AG04449 (cell line): ENCODE results near the gene TANC1.

Experiments
- CTCF ChIA-PET: fragments of 350-600 bp; formaldehyde crosslinking; extraction: SDS; loops from one replicate; lab custom pipeline; 2021; ENCODE audit warnings: antibody characterized with exemption; lab: Yijun Ruan, JAX
- POLR2A ChIA-PET: fragments of 400-600, 350-600 bp; formaldehyde crosslinking; extraction: SDS; loops from one replicate; lab custom pipeline; 2020; ENCODE audit warnings: antibody characterized with exemption, inconsistent platforms; lab: Yijun Ruan, JAX
- DNase-seq: peaks from one replicate; pipeline ENCODE4 v3.0.0-alpha.2; 2010; ENCODE audit warnings: low read depth, low spot score
- H3K4me3 ChIP-seq: 2 replicates; pipeline ENCODE4 v1.5.1; 2011; ENCODE audit warnings: low read depth, mild to moderate bottlenecking, control low read depth, low read length
- TF ChIP-seq, protein P1 (sequence below): IDR thresholded peaks from one replicate; pipeline ENCODE4 v1.5.1; 2011; ENCODE audit warnings: mild to moderate bottlenecking, moderate library complexity, low read length, control low read depth, inconsistent platforms; ENCODE audit not compliant: insufficient read depth; ENCODE audit errors: missing control alignments

Gene TANC1

DNA sequence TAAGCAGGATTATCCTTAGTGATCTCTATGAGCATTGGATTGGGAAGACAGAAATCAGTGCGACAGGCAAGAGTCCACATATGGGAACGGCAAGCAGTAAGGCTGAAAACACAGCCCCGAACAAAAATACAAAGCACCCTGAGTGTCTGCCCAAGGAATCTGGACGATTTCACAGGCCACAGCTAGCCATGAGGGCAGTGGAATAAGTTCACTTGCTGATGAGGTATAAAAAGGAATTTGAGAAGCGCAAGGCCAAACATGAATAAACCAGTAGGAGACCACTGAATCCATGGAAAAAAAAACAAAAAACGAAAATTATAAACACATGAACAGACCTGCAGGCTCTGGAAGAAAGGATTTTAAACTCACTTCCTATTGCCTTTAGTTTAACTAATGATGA, 293.8 kb downstream of the TANC1 start:
- no peak overlapping the region for H3K4me3 ChIP-seq
- CTCF ChIA-PET: no interaction called here
- no peak for DNase-seq
- POLR2A ChIA-PET: no interaction called here
- TF ChIP-seq, protein P1, sequence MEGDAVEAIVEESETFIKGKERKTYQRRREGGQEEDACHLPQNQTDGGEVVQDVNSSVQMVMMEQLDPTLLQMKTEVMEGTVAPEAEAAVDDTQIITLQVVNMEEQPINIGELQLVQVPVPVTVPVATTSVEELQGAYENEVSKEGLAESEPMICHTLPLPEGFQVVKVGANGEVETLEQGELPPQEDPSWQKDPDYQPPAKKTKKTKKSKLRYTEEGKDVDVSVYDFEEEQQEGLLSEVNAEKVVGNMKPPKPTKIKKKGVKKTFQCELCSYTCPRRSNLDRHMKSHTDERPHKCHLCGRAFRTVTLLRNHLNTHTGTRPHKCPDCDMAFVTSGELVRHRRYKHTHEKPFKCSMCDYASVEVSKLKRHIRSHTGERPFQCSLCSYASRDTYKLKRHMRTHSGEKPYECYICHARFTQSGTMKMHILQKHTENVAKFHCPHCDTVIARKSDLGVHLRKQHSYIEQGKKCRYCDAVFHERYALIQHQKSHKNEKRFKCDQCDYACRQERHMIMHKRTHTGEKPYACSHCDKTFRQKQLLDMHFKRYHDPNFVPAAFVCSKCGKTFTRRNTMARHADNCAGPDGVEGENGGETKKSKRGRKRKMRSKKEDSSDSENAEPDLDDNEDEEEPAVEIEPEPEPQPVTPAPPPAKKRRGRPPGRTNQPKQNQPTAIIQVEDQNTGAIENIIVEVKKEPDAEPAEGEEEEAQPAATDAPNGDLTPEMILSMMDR: no peak

DNA sequence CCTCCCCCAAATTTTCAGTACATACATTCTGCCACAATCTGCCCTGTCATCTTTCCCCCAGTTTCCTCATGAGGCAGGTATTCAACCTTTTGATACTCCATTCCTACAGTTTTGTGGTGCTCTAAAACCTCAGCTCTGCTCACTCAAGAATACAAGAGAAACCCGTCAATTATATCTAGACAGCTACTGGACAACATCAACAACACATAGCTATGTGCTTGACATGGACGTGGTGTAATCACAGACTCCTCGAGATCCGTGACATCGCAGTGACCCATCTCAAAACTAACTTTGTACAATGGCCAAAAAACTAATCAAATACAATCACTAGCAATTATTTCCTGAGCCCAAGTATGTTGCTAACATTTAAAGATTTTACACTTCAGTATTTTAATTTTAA, 294.5 kb downstream of the TANC1 start:
- DNase-seq: no peak
- H3K4me3 ChIP-seq: no peak overlapping the region
- ChIA-PET CTCF (no interaction called here), POLR2A (no interaction called here)
- TF ChIP-seq, protein P1: no peak

DNA sequence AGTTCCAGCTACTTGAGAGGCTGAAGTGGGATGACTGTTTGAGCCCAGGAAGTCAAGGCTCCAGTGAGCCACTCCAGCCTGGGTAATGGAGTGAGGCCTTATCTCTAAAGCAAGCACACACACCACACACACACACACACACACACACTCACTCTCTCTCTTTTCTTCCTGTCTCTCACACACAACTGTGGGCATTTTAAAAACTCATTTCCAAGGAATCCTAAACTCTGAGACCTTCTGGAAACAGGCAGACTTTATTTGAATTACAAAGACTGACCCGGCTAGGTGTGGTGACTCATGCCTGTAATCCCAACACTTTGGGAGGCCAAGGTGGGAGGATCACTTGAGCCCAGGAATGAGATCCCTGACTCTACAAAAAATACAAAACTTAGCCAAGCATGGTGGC, 296.7 kb downstream of the TANC1 start:
- H3K4me3 ChIP-seq: no peak overlapping the region
- DNase-seq: no peak
- POLR2A ChIA-PET: interaction anchor here (0.6 kb wide), 1 partner anchor 350 kb away, joined by 3 read pairs; no protein-coding TSS in a partner anchor
- CTCF ChIA-PET: no interaction called here
- TF ChIP-seq, protein P1: no peak

DNA sequence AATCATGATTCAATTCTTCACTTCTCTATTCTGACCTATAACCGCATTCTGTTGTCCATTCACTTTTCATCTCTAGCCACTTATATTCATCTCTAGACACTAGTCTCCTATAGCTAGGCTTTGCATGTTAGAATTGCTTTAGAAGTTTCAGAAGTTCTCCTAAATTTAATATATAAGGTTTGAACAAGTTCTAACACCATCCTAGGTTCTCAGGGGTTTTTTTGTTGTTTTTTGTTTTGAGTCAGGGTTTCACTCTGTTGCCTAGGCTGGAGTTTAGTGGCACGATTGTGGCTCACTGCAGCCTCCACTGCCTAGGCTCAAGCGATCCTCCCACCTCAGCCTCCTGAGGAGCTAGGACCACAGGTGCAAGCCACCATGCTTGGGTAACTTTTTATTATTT, 298.1 kb downstream of the TANC1 start:
- no peak for DNase-seq
- CTCF ChIA-PET: no interaction called here
- POLR2A ChIA-PET: no interaction called here
- TF ChIP-seq, protein P1: no peak
- H3K4me3 ChIP-seq: no peak overlapping the region

DNA sequence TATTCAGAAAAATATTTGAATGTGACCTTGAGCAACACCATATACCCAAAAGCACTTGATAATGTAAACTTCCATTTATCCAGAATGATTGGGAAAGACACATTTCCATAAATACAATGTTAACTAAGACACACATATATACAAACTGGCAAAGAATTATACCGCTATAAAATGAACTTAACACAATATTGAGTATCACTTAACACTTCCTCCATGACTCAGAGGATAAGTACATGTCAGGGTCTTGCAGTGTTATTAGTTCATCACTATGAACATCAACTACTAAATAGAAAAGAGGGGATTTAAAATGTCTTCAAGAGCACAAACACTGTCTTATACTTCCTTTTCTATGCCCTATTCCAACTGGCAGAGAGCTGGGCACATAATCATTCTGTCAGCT, 299.5 kb downstream of the TANC1 start:
- POLR2A ChIA-PET: no interaction called here
- H3K4me3 ChIP-seq: no peak overlapping the region
- CTCF ChIA-PET: no interaction called here
- TF ChIP-seq, protein P1: no peak
- no peak for DNase-seq

DNA sequence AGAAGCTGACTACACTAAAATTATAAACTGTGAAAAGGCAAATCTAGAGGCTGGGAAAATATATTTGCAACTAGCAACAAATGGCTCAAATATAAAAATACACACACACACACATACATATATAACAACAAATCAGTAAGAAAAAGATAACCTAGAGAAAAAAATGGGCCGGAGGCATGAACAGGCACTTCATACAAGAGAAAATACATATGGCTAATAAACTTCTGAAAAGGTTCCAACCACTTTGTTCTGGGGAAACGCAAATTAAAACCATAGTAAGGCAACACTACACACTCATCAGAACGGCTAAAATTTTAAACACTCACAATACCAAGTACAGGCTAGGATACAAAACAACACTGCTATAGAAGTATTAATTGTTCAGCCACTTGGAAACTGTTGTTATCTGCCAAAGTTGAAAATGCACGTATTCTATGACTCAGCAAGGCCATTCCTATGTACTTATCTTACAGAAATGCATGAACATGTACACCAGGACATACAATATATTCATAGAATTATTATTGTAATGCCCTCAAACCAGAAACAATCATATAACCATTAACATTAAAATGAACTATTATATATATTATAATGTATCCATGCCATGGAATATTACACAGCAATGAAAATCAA, 302.4 kb downstream of the TANC1 start:
- DNase-seq: no peak
- ChIA-PET POLR2A (no interaction called here), CTCF (interaction anchor here (1.1 to 2.1 kb wide), 3 partner anchors 10 to 20 kb away, joined by 3 to 5 read pairs (median 5); partner anchors contain the start of gene WDSUB1)
- no peak overlapping the region for H3K4me3 ChIP-seq
- TF ChIP-seq, protein P1: no peak
